GM12878 (cell line): ENCODE results near the gene UBL4A. TPM values are rescaled to one million over a fixed set of nuclear protein-coding genes. Genes with fewer than 3 reads are reported as not detected.

Experiments
- ATAC-seq: fragments of 200-7000 bp; cut with Tn5 transposase; 3 replicates; pipeline ENCODE4 v1.9.1; 2020; ENCODE audit warnings: mild to moderate bottlenecking, moderate library complexity
- BruUV-seq: library from RNA; stranded (reverse); fragments of 400-500 nt; replicated peaks from 2 replicates; lab custom pipeline; 2021; lab: Mats Ljungman, UMichigan
- CTCF ChIA-PET: fragments of 300-600 bp; sonication (Branson Sonifier 250); formaldehyde crosslinking; extraction: SDS; loops from one replicate; lab custom pipeline; 2021; ENCODE audit warnings: inconsistent platforms; lab: Yijun Ruan, JAX
- POLR2A ChIA-PET: fragments of 350-600 bp; formaldehyde crosslinking; extraction: SDS; loops from one replicate; lab custom pipeline; 2021; ENCODE audit warnings: inconsistent platforms; lab: Charles Lee
- RAD21 ChIA-PET: fragments of 300-600 bp; sonication (Branson Sonifier 250); formaldehyde crosslinking; loops from one replicate; lab custom pipeline; 2023; ENCODE audit warnings: antibody characterized with exemption; ENCODE audit not compliant: unreplicated experiment; lab: Charles Lee
- SMC1A ChIA-PET: fragments of 300-600 bp; sonication (Branson Sonifier 250); formaldehyde crosslinking; loops from one replicate; lab custom pipeline; 2023; ENCODE audit not compliant: unreplicated experiment, uncharacterized antibody; lab: Charles Lee
- DNase-seq: peaks from one replicate; pipeline ENCODE4 v3.0.0-alpha.2; 2011; ENCODE audit warnings: low read depth, low spot score
- FAIRE-seq: peaks from 3 replicates; lab custom pipeline; 2011; peaks lifted over from hg19 to GRCh38; lab: Jason Lieb, UNC
- H2AFZ ChIP-seq: 2 replicates; pipeline ENCODE4 v1.6.0; 2011; ENCODE audit warnings: low read depth, low read length, control low read depth; ENCODE audit not compliant: control insufficient read depth
- H3K27ac ChIP-seq: 2 replicates; pipeline ENCODE4 v1.5.1; 2011; ENCODE audit warnings: control low read depth; ENCODE audit not compliant: control insufficient read depth, insufficient read depth
- H3K27me3 ChIP-seq, 2 experiments: replicated peaks in 1 of 2; 2 replicates each; pipeline versions ENCODE4 v1.6.0 to v1.6.1; 2011; ENCODE audit warnings: low read length in 1 of 2; ENCODE audit not compliant: control insufficient read depth in 2 of 2, insufficient read depth in 2 of 2
- H3K36me3 ChIP-seq, 2 experiments: 2 replicates each; pipeline ENCODE4 v1.5.1; 2011; ENCODE audit warnings: low read length in 1 of 2; ENCODE audit not compliant: control insufficient read depth in 2 of 2, insufficient read depth in 2 of 2
- H3K4me1 ChIP-seq: 2 replicates; pipeline ENCODE4 v1.6.1; 2011; ENCODE audit warnings: mild to moderate bottlenecking, low read length, moderate library complexity, mixed read lengths; ENCODE audit not compliant: control insufficient read depth, insufficient read depth
- H3K4me2 ChIP-seq: 2 replicates; pipeline ENCODE4 v1.6.0; 2011; ENCODE audit warnings: control low read depth; ENCODE audit not compliant: control insufficient read depth, insufficient read depth
- H3K4me3 ChIP-seq: fragments of 200-600 bp; sonication (generic); 2 replicates; pipeline ENCODE4 v1.5.1; 2016
- H3K79me2 ChIP-seq: 2 replicates; pipeline ENCODE4 v1.6.0; 2011; ENCODE audit warnings: low read length; ENCODE audit not compliant: control insufficient read depth, insufficient read depth
- H3K9ac ChIP-seq: 2 replicates; pipeline ENCODE4 v1.8.0; 2011; ENCODE audit warnings: low read length, control low read depth, mixed read lengths; ENCODE audit not compliant: control insufficient read depth, insufficient read depth
- H3K9me3 ChIP-seq: replicated peaks from 3 replicates; pipeline ENCODE4 v1.5.1; 2011; ENCODE audit warnings: mild to moderate bottlenecking, low read length; ENCODE audit not compliant: control insufficient read depth, insufficient read depth
- H4K20me1 ChIP-seq: 2 replicates; pipeline ENCODE4 v1.6.0; 2011; ENCODE audit not compliant: control insufficient read depth, insufficient read depth
- ASH2L ChIP-seq: fragments of 300-600, 200-600 bp; sonication (generic); IDR thresholded peaks from 2 replicates; pipeline ENCODE4 v1.6.1; 2017; ENCODE audit warnings: low read depth, mild to moderate bottlenecking, borderline replicate concordance
- BCL3 ChIP-seq: IDR thresholded peaks from 2 replicates; pipeline ENCODE4 v1.6.1; 2011; ENCODE audit warnings: borderline replicate concordance, low read depth, mild to moderate bottlenecking, moderate library complexity, low read length; ENCODE audit not compliant: insufficient read depth, poor library complexity, severe bottlenecking
- CREM ChIP-seq: IDR thresholded peaks from 2 replicates; pipeline ENCODE4 v1.6.1; 2014; ENCODE audit warnings: antibody characterized with exemption, low read depth
- HDAC2 ChIP-seq: fragments of 200-600 bp; sonication (generic); IDR thresholded peaks from 2 replicates; pipeline ENCODE4 v1.6.1; 2017
- NBN ChIP-seq: fragments of 450-650 bp; IDR thresholded peaks from 2 replicates; pipeline ENCODE4 v1.6.1; 2016
- PRDM15 ChIP-seq: fragments of 450-650 bp; formaldehyde crosslinking; IDR thresholded peaks from 2 replicates; pipeline ENCODE4 v1.4.0; 2020; ENCODE audit warnings: mild to moderate bottlenecking, moderate library complexity
- RB1 ChIP-seq: fragments of 450-650 bp; formaldehyde crosslinking; IDR thresholded peaks from 2 replicates; pipeline ENCODE4 v1.6.1; 2017; ENCODE audit warnings: mild to moderate bottlenecking, borderline replicate concordance
- RELB ChIP-seq: fragments of 450-650 bp; IDR thresholded peaks from 2 replicates; pipeline ENCODE4 v1.6.1; 2017; ENCODE audit warnings: low read depth, mild to moderate bottlenecking, moderate library complexity
- REST ChIP-seq: IDR thresholded peaks from 2 replicates; pipeline ENCODE4 v1.6.1; 2012; ENCODE audit warnings: mild to moderate bottlenecking, low read depth, low read length
- SPI1 ChIP-seq: IDR thresholded peaks from 2 replicates; pipeline ENCODE4 v1.6.1; 2011; ENCODE audit warnings: low read depth, mild to moderate bottlenecking, low read length, moderate library complexity, borderline replicate concordance; ENCODE audit not compliant: insufficient read depth
- TARDBP ChIP-seq: IDR thresholded peaks from 2 replicates; pipeline ENCODE4 v1.6.1; 2016; ENCODE audit warnings: borderline replicate concordance
- YBX1 ChIP-seq: fragments of 450-650 bp; IDR thresholded peaks from 2 replicates; pipeline ENCODE4 v1.6.1; 2016; ENCODE audit warnings: antibody characterized with exemption
- ZBED1 ChIP-seq: IDR thresholded peaks from 2 replicates; pipeline ENCODE4 v1.6.1; 2016; ENCODE audit warnings: borderline replicate concordance
- ZNF24 ChIP-seq: fragments of 450-650 bp; IDR thresholded peaks from 2 replicates; pipeline ENCODE4 v1.6.1; 2017; ENCODE audit warnings: antibody characterized with exemption, mild to moderate bottlenecking
- WGBS: methylation state at CpG from one replicate; pipeline ENCODE4 v1.1.6; 2016; ENCODE audit warnings: low lambda C conversion rate; ENCODE audit not compliant: insufficient replicate concordance, insufficient coverage; ENCODE audit errors: missing lambda C conversion rate; 5-methylcytosine and 5-hydroxymethylcytosine counted together
- in situ Hi-C: fragments of 300-500 bp; cut with MboI; formaldehyde crosslinking; loops from 9 replicates; pipeline ENCODE4 v1.14.3; 2018; ENCODE audit warnings: mixed read lengths
- intact Hi-C: fragments of 100-400 bp; cut with micrococcal nuclease; formaldehyde crosslinking; loops from one replicate; pipeline ENCODE4 v1.14.2; 2022; ENCODE audit not compliant: unreplicated experiment
- polyA plus RNA-seq, 11 experiments: library from polyadenylated mRNA; depleted of rRNA in 4 of 11; unstranded in 6 of 11; stranded (reverse) in 5 of 11; fragments of >200 nt; fragmentation: Nextera tagmentation in 4 of 11; fragmentation: Illumina TruSeq in 1 of 11; extraction: Ambion mirVana in 4 of 11; extraction: Trizol in 1 of 11; gene quantifications; 1 replicate in 1 of 11; 2 replicates in 10 of 11; pipeline versions ENCODE4 v1.2.1 to v1.2.3, GENCODE V29; 2011 to 2016; ENCODE audit warnings: inconsistent platforms in 2 of 11, missing spikeins in 2 of 11, low read depth in 1 of 11
- total RNA-seq, 4 experiments: library from RNA; depleted of rRNA in 3 of 4; stranded (reverse); fragments of >200 nt in 3 of 4; fragmentation: Illumina TruSeq in 1 of 4; extraction: Trizol in 1 of 4; gene quantifications; 2 replicates each; pipeline versions ENCODE4 v1.2.1 to v1.2.3, GENCODE V29; 2013 to 2021

Gene UBL4A
- total and polyA plus RNA-seq, 10 of the 15 experiments (the other 5 are each of a cell fraction or from before 2014, with no cell fraction given): 4.2 to 49.9 (median 34.0) TPM

- Histone ChIP-seq H3K9me3 (no peaks in the 10 kb centered on the region; the same call in 2 of the 3 replicates), H4K20me1 (no peaks in the 10 kb centered on the region), H3K79me2 (peaks cover 21% of the 10 kb centered on the region), H3K4me2 (peak overlapping the region; percentile 35; the same call in 1 of the 2 replicates), H3K9ac (no peak overlapping the region; the same call in 1 of the 2 replicates), H3K27ac (peak overlapping the region; percentile 39), H3K27me3 (no peaks in the 10 kb centered on the region), H3K4me3 (peak overlapping the region; percentile 74; the same call in 1 of the 2 replicates), H3K36me3 (peaks cover 0 to 3% of the 10 kb centered on the region in 2 experiments; a peak in 1 of 4 replicates), H3K4me1 (no peaks in the 10 kb centered on the region), H2AFZ (no peak overlapping the region; the same call in 1 of the 2 replicates)
- POLR2A ChIA-PET: no interaction called here
- in situ Hi-C loops: no loop called here
- SMC1A ChIA-PET: no interaction called here
- no TSS peak for BruUV-seq
- DNase-seq: no peak
- intact Hi-C loops: loop anchor here (5.0 kb wide), 2 partner anchors 39 to 41 kb away; partner anchors contain the start of genes LAGE3 and RPL10
- peak; percentile 67 for ATAC-seq
- CTCF ChIA-PET: no interaction called here
- 67% methylated on average over 35 of the region's 78 CpGs for WGBS
- no peak for FAIRE-seq
- RAD21 ChIA-PET: no interaction called here
- no peak for TF ChIP-seq REST
- no peak for TF ChIP-seq RELB
- TF ChIP-seq YBX1: no peak
- TF ChIP-seq ZNF24: no peak
- no peak for TF ChIP-seq HDAC2
- no peak for TF ChIP-seq RB1
- no peak for TF ChIP-seq ASH2L
- TF ChIP-seq SPI1: no peak
- TF ChIP-seq CREM: no peak
- TF ChIP-seq ZBED1: no peak
- TF ChIP-seq TARDBP: no peak
- TF ChIP-seq PRDM15 (CRISPR knock-in tag): no peak
- no peak for TF ChIP-seq BCL3
- TF ChIP-seq NBN: no peak
These were observed 49.9 kb downstream of the UBL4A start for GRCh38 chrX:154436374-154436982.
